SK-N-MC (cell line): ENCODE data around the gene HDLBP.

Experiments
- EZH2 ChIP-seq: fragments of 200-600 bp; sonication (generic); IDR thresholded peaks from one replicate; pipeline ENCODE4 v1.6.1; 2017; ENCODE audit warnings: antibody characterized with exemption
- FOXP2 ChIP-seq: optimal IDR thresholded peaks from 2 replicates; pipeline ENCODE3; 2011; ENCODE audit warnings: mild to moderate bottlenecking, moderate library complexity; ENCODE audit not compliant: insufficient read depth; ENCODE audit errors: extremely low read length, control extremely low read depth
- POLR2AphosphoS5 ChIP-seq: IDR thresholded peaks from 2 replicates; pipeline ENCODE4 v1.6.1; 2012; ENCODE audit warnings: mild to moderate bottlenecking, low read depth, low read length, borderline replicate concordance

DNA sequence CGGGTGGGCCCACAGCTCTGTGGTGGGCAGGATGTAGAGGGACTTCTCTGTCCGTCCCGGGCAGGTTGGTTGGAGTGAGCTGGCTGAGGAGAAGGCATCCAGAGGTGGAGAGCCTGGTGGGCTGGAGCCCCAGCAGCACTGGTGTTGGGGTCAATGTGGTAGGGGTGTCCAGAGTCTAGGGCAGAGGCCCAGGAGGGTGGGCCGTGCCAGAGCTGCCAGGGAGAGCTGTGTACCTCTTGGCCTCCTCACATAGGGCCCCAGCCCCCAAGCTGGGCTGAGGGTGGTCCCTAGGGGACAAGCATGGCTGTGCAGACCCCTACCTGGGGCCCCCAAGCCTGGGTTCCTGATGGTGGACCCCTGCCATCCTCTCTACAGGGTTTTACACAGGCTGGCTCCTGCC lies 111.0 kb downstream of the HDLBP start:
- TF ChIP-seq EZH2: no peak
- no peak for TF ChIP-seq POLR2AphosphoS5
- TF ChIP-seq FOXP2: no peak
